Spleen (tissue), 7 donors: ENCODE data around the gene SLC7A6.

Experiments
- CTCF ChIP-seq, 11 experiments: fragments of 200-600 bp in 7 of 11; fragments of 450-650 bp in 4 of 11; sonication (generic) in 4 of 11; IDR thresholded peaks in 8 of 11; conservative IDR thresholded peaks in 3 of 11; 1 replicate in 7 of 11; 2 replicates in 4 of 11; pipeline versions ENCODE4 v1.4.0 to v1.8.0; 2016 to 2021; ENCODE audit warnings: antibody characterized with exemption in 11 of 11, inconsistent platforms in 4 of 11, mild to moderate bottlenecking in 1 of 11
- POLR2A ChIP-seq, 3 donors: fragments of 450-650 bp; IDR thresholded peaks; one replicate each; pipeline ENCODE4 v1.5.1; 2017; ENCODE audit warnings: antibody characterized with exemption in 3 of 3, mild to moderate bottlenecking in 1 of 3
- POLR2AphosphoS5 ChIP-seq, 3 donors: sonication (generic); formaldehyde crosslinking; IDR thresholded peaks; one replicate each; pipeline ENCODE4 v1.5.1; 2017; ENCODE audit warnings: antibody characterized with exemption in 3 of 3
- donor health status: DM: no; HTN: no; CAD: no; lungs with moderate emphysema.
- donor health status: DM: no; HTN: no; CAD: no.
- donor health status: DM: no; HTN: no; CAD: no.

DNA sequence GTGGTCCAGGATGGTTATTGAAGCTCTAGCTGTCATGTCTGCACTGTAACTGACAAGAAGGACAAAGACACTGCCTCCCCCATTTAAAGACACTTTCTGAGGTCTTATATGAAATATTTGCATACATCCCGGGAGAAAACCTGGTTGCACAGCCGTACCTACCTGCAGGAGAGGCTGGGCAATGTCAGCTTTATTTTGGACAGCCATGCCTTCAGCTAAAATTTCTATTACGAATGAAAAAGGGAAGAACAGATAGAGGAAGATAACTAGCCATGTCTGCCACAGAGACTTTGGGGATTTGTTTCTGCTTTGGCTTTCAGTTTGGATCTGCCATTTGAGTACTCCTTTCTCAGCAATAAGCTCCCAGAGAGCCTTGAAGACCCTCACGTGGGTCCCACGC lies 19.0 kb downstream of the SLC7A6 start:
- no peak for TF ChIP-seq POLR2A (IDR thresholded peaks at IDR 0.05)
- TF ChIP-seq POLR2AphosphoS5 (IDR thresholded peaks at IDR 0.05), result peak in 1 of 3 donors; percentile 2
- TF ChIP-seq CTCF (IDR thresholded peaks at IDR 0.05 in 8 of 11, conservative IDR thresholded peaks at IDR 0.05 in 3 of 11), result no peak
